ENCODE results near the gene CLBA1.
"Not testable (repeated sequence)": the region's sequence is repeated elsewhere in the genome, so short reads cannot be mapped to it uniquely, and the experiment has no call there.

Gene CLBA1

GRCh38 chr14:105032451-105032901 lies 46.9 kb downstream of the CLBA1 start:
- H3K9ac ChIP-seq (ENCODE audit: low read depth, low read length); H3K9me3 ChIP-seq (ENCODE audit: insufficient read depth, low read depth, low read length); H3K4me1 ChIP-seq (ENCODE audit: insufficient read depth, low read length); H3K27ac ChIP-seq (ENCODE audit: low read depth, low read length); H3K4me3 ChIP-seq (ENCODE audit: low read length); H3K36me3 ChIP-seq (ENCODE audit: insufficient read depth, low read length): not testable (repeated sequence)
- H3K27me3 ChIP-seq (ENCODE audit: insufficient read depth, low read length): peaks cover 26% of the 10 kb centered on the region
- 85% methylated on average over 5 of the region's 5 CpGs for WGBS

- peak overlapping the region; percentile 42 for H3K4me3 ChIP-seq (ENCODE audit: low read length)
- 25% methylated on average over 45 of the region's 45 CpGs for WGBS
- not testable (repeated sequence) for H3K4me1 ChIP-seq (ENCODE audit: insufficient read depth, low read length); H3K27ac ChIP-seq (ENCODE audit: low read depth, low read length); H3K36me3 ChIP-seq (ENCODE audit: insufficient read depth, low read length); H3K9ac ChIP-seq (ENCODE audit: low read depth, low read length); H3K9me3 ChIP-seq (ENCODE audit: insufficient read depth, low read depth, low read length)
- peaks cover 26% of the 10 kb centered on the region for H3K27me3 ChIP-seq (ENCODE audit: insufficient read depth, low read length)
These were observed 47.9 kb downstream of the CLBA1 start for GRCh38 chr14:105033412-105033900.

GRCh38 chr14:105034315-105035039 lies 48.9 kb downstream of the CLBA1 start:
- Histone ChIP-seq H3K36me3 (ENCODE audit: insufficient read depth, low read length) (no peaks in the 10 kb centered on the region), H3K9me3 (ENCODE audit: insufficient read depth, low read depth, low read length) (no peaks in the 10 kb centered on the region), H3K9ac (ENCODE audit: low read depth, low read length) (no peak overlapping the region), H3K27ac (ENCODE audit: low read depth, low read length) (no peak overlapping the region), H3K27me3 (ENCODE audit: insufficient read depth, low read length) (peaks cover 26% of the 10 kb centered on the region), H3K4me1 (ENCODE audit: insufficient read depth, low read length) (peaks cover 6% of the 10 kb centered on the region; the same call in 1 of the 2 replicates), H3K4me3 (ENCODE audit: low read length) (no peak overlapping the region; the same call in 1 of the 2 replicates)
- WGBS: 86% methylated on average over 17 of the region's 17 CpGs

- not testable (repeated sequence) for H3K4me3 ChIP-seq (ENCODE audit: low read length); H3K9me3 ChIP-seq (ENCODE audit: insufficient read depth, low read depth, low read length); H3K4me1 ChIP-seq (ENCODE audit: insufficient read depth, low read length); H3K27ac ChIP-seq (ENCODE audit: low read depth, low read length); H3K9ac ChIP-seq (ENCODE audit: low read depth, low read length); H3K36me3 ChIP-seq (ENCODE audit: insufficient read depth, low read length)
- WGBS: 100% methylated on average over 1 of the region's 2 CpGs
- peaks cover 26% of the 10 kb centered on the region for H3K27me3 ChIP-seq (ENCODE audit: insufficient read depth, low read length)
These were observed 50.0 kb downstream of the CLBA1 start for GRCh38 chr14:105035616-105036015.

- WGBS: 88% methylated on average over 14 of the region's 14 CpGs
- H3K36me3 ChIP-seq (ENCODE audit: insufficient read depth, low read length): no peaks in the 10 kb centered on the region
- H3K4me1 ChIP-seq (ENCODE audit: insufficient read depth, low read length): no peaks in the 10 kb centered on the region
- H3K9ac ChIP-seq (ENCODE audit: low read depth, low read length): no peak overlapping the region
- H3K27ac ChIP-seq (ENCODE audit: low read depth, low read length): no peak overlapping the region
- H3K4me3 ChIP-seq (ENCODE audit: low read length): no peak overlapping the region
- H3K27me3 ChIP-seq (ENCODE audit: insufficient read depth, low read length): peaks cover 4% of the 10 kb centered on the region; the same call in 1 of the 2 replicates
- H3K9me3 ChIP-seq (ENCODE audit: insufficient read depth, low read depth, low read length): no peaks in the 10 kb centered on the region
These were observed 54.0 kb downstream of the CLBA1 start for GRCh38 chr14:105039458-105040205.

GRCh38 chr14:105041841-105042765 lies 56.5 kb downstream of the CLBA1 start:
- no peaks in the 10 kb centered on the region for H3K4me1 ChIP-seq (ENCODE audit: insufficient read depth, low read length)
- no peaks in the 10 kb centered on the region for H3K36me3 ChIP-seq (ENCODE audit: insufficient read depth, low read length)
- H3K9ac ChIP-seq (ENCODE audit: low read depth, low read length): no peak overlapping the region; the same call in 1 of the 2 replicates
- no peak overlapping the region for H3K27ac ChIP-seq (ENCODE audit: low read depth, low read length)
- peaks cover 3% of the 10 kb centered on the region; the same call in 1 of the 2 replicates for H3K27me3 ChIP-seq (ENCODE audit: insufficient read depth, low read length)
- no peaks in the 10 kb centered on the region for H3K9me3 ChIP-seq (ENCODE audit: insufficient read depth, low read depth, low read length)
- H3K4me3 ChIP-seq (ENCODE audit: low read length): no peak overlapping the region
- WGBS: 83% methylated on average over 28 of the region's 28 CpGs

GRCh38 chr14:105042813-105043212 lies 57.2 kb downstream of the CLBA1 start:
- H3K4me3 ChIP-seq (ENCODE audit: low read length): no peak overlapping the region
- no peak overlapping the region for H3K9ac ChIP-seq (ENCODE audit: low read depth, low read length)
- H3K27me3 ChIP-seq (ENCODE audit: insufficient read depth, low read length): peaks cover 3% of the 10 kb centered on the region; the same call in 1 of the 2 replicates
- 91% methylated on average over 17 of the region's 17 CpGs for WGBS
- H3K9me3 ChIP-seq (ENCODE audit: insufficient read depth, low read depth, low read length): no peaks in the 10 kb centered on the region
- no peaks in the 10 kb centered on the region for H3K36me3 ChIP-seq (ENCODE audit: insufficient read depth, low read length)
- no peaks in the 10 kb centered on the region for H3K4me1 ChIP-seq (ENCODE audit: insufficient read depth, low read length)
- H3K27ac ChIP-seq (ENCODE audit: low read depth, low read length): no peak overlapping the region

GRCh38 chr14:105043641-105044040 lies 58.1 kb downstream of the CLBA1 start:
- Histone ChIP-seq H3K36me3 (ENCODE audit: insufficient read depth, low read length) (no peaks in the 10 kb centered on the region), H3K9me3 (ENCODE audit: insufficient read depth, low read depth, low read length) (no peaks in the 10 kb centered on the region), H3K27me3 (ENCODE audit: insufficient read depth, low read length) (peaks cover 3% of the 10 kb centered on the region; the same call in 1 of the 2 replicates), H3K4me1 (ENCODE audit: insufficient read depth, low read length) (no peaks in the 10 kb centered on the region), H3K9ac (ENCODE audit: low read depth, low read length) (no peak overlapping the region), H3K27ac (ENCODE audit: low read depth, low read length) (no peak overlapping the region), H3K4me3 (ENCODE audit: low read length) (no peak overlapping the region)
- 79% methylated on average over 7 of the region's 7 CpGs for WGBS

Data from HUES64 (cell line).